Stomach smooth muscle (tissue), 2 donors: ENCODE measurements around the gene VEZT.

Experiments
- H3K27ac ChIP-seq: one replicate; pipeline ENCODE4 v1.7.0; 2013; ENCODE audit warnings: mild to moderate bottlenecking, low read length, inconsistent platforms
- H3K27me3 ChIP-seq, 2 donors: one replicate each; pipeline ENCODE4 v1.7.0; 2013; ENCODE audit warnings: low read length in 2 of 2; ENCODE audit not compliant: insufficient read depth in 2 of 2, control insufficient read depth in 1 of 2
- H3K36me3 ChIP-seq, 2 donors: one replicate each; pipeline ENCODE4 v1.7.0; 2013; ENCODE audit warnings: low read length in 2 of 2; ENCODE audit not compliant: control insufficient read depth in 2 of 2, insufficient read depth in 2 of 2
- H3K4me1 ChIP-seq: one replicate; pipeline ENCODE4 v1.7.0; 2013; ENCODE audit warnings: low read length; ENCODE audit not compliant: control insufficient read depth, insufficient read depth
- H3K4me3 ChIP-seq, 2 donors: one replicate each; pipeline ENCODE4 v1.7.0; 2013; ENCODE audit warnings: low read length in 2 of 2
- H3K9ac ChIP-seq, 2 donors: one replicate each; pipeline ENCODE4 v1.7.0; 2013; ENCODE audit warnings: low read length in 2 of 2, mild to moderate bottlenecking in 1 of 2
- H3K9me3 ChIP-seq, 2 donors: one replicate each; pipeline ENCODE4 v1.7.0; 2013; ENCODE audit warnings: low read length in 2 of 2; ENCODE audit not compliant: control insufficient read depth in 2 of 2
- donor health status: healthy.
- donor health status: Pancreatic carcinoma.

The VEZT gene, protein sequence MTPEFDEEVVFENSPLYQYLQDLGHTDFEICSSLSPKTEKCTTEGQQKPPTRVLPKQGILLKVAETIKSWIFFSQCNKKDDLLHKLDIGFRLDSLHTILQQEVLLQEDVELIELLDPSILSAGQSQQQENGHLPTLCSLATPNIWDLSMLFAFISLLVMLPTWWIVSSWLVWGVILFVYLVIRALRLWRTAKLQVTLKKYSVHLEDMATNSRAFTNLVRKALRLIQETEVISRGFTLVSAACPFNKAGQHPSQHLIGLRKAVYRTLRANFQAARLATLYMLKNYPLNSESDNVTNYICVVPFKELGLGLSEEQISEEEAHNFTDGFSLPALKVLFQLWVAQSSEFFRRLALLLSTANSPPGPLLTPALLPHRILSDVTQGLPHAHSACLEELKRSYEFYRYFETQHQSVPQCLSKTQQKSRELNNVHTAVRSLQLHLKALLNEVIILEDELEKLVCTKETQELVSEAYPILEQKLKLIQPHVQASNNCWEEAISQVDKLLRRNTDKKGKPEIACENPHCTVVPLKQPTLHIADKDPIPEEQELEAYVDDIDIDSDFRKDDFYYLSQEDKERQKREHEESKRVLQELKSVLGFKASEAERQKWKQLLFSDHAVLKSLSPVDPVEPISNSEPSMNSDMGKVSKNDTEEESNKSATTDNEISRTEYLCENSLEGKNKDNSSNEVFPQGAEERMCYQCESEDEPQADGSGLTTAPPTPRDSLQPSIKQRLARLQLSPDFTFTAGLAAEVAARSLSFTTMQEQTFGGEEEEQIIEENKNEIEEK

DNA sequence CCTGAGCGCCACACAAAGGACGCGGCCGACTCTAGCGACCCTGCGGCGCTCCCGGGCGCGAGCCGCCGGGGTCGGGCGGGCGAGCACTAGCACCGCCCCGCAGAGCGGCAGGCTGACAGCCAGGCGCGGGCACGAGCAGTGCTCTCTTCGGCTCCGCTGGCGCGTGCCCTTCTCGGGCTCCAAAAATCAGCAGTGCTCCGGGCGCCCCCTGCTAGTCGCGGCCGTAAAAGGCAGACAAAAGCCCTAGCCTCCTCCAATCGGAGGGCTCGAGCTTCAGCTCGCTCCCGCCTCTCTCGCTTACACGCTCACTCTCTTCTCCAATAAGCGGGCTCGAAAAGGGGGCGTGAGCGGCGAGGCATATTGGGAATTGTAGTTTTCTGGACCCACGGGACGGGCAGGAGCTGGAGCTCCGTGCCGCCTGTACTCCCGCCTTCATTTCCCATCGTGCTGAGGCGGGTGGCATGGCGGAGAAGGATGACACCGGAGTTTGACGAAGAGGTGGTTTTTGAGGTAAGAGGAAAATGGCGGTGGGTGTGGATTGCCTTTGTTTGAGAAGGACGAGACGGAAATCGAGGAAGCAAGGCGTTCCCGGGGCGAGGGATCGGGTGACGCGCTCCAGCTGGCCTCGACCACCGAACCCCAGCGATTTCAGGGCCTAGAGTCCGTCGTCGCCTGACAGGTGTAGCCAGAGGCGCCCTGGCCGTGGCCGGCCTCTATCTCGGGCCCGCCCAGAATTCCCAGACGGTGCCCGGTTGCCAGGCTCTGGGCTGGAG is at the start of gene VEZT, which contains the start of gene FGD6:
Gene VEZT, plus strand, starts transcription at position 431 of the 773 bp plus-strand sequence. Its CDS starts 44 bp downstream, at position 475.
Gene FGD6, minus strand, starts transcription at position 91 of the 773 bp plus-strand sequence. CDS start 227 bp downstream, outside the sequence.
- peak within 1 kb of the TSS; percentile 96 for H3K9ac ChIP-seq
- H3K4me1 ChIP-seq, result peaks cover 6% of the 10 kb centered on the region
- H3K9me3 ChIP-seq, result no peaks in the 10 kb centered on the region
- H3K36me3 ChIP-seq, result no peaks in the 10 kb centered on the region
- peak within 1 kb of the TSS; percentile 97 for H3K27ac ChIP-seq
- H3K4me3 ChIP-seq, result peak within 1 kb of the TSS; percentile 79 to 96
- no peaks in the 10 kb centered on the region for H3K27me3 ChIP-seq

DNA sequence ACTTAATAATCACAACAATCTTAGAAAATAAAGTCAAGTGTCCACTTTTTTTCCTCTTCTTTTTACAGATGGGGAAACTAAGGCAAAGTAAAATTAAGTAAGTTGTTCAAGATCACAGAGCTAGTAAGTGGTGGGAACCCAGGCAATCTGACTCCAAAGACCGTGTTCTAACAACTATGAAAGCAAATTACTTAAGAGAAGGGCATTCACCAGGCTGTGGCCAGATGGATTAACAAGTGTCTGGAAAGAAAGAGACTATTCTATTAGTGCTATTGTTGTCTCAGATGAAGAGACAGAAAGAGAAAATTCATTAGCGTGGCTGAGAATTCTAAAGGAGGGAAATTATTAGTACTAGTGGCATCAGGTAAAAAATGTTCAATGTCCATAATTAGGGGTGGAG is 48.9 kb upstream of the VEZT start:
- Histone ChIP-seq H3K27ac (no peak overlapping the region), H3K9me3 (no peaks in the 10 kb centered on the region), H3K4me3 (no peak overlapping the region), H3K4me1 (peaks cover under 1% of the 10 kb centered on the region), H3K9ac (no peak overlapping the region), H3K36me3 (no peaks in the 10 kb centered on the region), H3K27me3 (no peaks in the 10 kb centered on the region)

DNA sequence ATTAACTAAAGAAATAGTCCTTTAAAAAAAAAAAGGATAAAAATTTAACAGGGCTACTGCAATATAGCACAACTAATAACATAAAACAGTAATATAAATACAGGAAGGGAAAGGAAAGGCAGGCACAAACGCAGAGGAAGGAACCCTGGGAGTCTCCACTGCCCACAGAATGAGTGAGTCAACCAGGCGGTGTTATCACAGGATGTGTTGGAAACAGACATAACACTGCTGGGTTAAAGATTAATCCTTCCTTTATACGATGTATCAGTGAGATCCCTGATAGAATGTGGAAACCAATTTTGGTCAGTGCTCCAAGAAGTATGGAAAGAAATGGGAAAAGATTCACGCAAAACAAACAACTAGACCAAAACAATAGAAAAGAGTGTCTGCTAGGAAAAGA is 48.2 kb upstream of the VEZT start:
- H3K4me1 ChIP-seq, result peaks cover 4% of the 10 kb centered on the region
- no peaks in the 10 kb centered on the region for H3K9me3 ChIP-seq
- no peaks in the 10 kb centered on the region for H3K27me3 ChIP-seq
- no peak overlapping the region for H3K9ac ChIP-seq
- H3K4me3 ChIP-seq, result no peak overlapping the region
- no peaks in the 10 kb centered on the region for H3K36me3 ChIP-seq
- H3K27ac ChIP-seq, result no peak overlapping the region

DNA sequence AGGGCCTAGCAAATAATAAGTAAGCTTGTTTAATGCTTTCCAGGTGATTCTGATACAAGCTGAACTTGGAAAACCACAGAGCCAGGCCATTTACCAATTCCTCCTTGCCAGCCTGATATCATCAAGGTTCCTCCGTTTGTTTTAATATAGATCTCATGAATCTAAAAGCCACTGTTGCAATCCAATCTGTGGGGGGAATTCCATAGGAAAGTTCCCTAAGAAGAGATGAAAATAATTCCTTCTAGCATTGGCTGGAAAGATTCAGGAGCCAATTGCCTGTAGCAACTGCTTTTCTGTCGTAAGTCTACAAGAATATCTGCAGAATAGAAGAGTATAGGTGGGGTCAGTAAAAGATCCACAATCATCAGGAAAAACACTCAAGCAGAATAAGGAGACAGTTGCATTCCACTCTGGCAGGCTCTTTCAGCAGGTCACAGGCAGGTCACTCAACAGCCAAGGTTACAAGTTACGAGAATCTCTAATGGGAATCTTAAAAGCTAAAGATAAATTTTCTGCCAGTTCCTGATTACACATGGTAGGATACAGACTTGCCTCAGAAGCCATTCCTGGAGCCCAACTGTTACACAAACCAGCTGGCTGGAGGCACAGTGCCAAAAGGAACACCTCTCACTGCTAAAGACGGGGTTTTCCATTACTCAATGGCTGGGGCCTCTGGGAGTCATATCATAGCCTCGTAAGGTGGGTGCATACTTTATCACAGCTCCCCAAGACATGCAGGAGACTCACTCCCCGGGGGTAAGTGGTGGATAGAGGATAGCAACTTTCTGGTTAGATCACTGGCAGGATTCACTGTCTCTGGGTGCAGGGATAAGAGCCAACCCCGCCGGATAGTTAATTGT is 44.0 kb upstream of the VEZT start:
- no peaks in the 10 kb centered on the region for H3K36me3 ChIP-seq
- H3K4me3 ChIP-seq, result peak overlapping the region; percentile 32 to 35
- H3K27me3 ChIP-seq, result no peaks in the 10 kb centered on the region
- H3K9me3 ChIP-seq, result no peaks in the 10 kb centered on the region
- H3K27ac ChIP-seq, result peak overlapping the region; percentile 68
- peak overlapping the region in 1 of 2 donors; percentile 3 for H3K9ac ChIP-seq
- H3K4me1 ChIP-seq, result peaks cover 4% of the 10 kb centered on the region

DNA sequence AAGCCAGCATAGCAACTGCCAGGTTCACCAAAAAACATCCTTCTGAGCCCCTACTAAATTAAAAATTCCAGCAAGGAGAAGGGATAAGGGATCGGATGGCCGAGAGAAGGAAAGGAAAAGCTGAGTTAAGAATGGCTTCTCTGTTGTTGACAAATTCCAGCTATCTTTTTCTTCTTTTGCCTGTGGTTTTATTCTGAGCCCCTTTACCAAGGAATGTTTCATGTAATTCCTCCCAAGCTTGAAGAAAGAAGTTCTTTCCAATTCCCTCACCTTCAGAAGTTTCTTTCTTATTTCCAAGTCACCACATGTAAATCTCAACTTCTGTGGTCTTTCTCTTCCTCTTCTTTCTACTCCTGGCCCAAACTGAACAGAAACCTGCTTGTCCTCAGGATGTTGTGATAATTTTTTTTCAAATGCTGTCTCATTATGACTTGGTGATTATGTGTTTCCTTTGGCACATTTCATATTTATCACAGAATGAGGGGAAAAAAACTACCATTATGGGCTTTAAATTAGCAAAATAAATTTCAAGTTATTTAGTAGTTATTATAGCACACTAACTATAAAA is 40.3 kb upstream of the VEZT start:
- Histone ChIP-seq H3K4me1 (peaks cover 4% of the 10 kb centered on the region), H3K9me3 (no peaks in the 10 kb centered on the region), H3K27ac (no peak overlapping the region), H3K36me3 (no peaks in the 10 kb centered on the region), H3K9ac (no peak overlapping the region), H3K27me3 (no peaks in the 10 kb centered on the region), H3K4me3 (no peak overlapping the region)

DNA sequence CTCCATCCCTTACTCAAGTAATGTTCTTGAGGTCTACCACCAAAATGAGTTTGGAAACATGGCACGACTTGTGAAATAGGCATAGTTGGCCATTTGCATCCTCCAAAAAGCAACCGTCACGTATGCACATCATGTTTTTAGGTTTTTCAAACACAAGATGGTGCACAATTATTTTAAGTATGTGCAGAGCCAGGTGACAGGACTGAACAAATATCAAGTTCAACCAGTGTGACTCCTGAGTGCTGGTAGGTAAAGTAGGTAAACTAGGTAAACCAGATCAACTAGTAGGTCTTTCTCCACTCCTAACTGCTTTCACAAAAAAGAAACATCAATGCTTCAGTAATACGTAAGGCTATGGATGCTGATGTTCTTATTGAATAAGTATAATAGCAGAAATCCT is 39.5 kb upstream of the VEZT start:
- H3K9me3 ChIP-seq, result no peaks in the 10 kb centered on the region
- H3K4me1 ChIP-seq, result peaks cover 4% of the 10 kb centered on the region
- no peaks in the 10 kb centered on the region for H3K27me3 ChIP-seq
- no peak overlapping the region for H3K4me3 ChIP-seq
- H3K9ac ChIP-seq, result no peak overlapping the region
- H3K36me3 ChIP-seq, result no peaks in the 10 kb centered on the region
- no peak overlapping the region for H3K27ac ChIP-seq

DNA sequence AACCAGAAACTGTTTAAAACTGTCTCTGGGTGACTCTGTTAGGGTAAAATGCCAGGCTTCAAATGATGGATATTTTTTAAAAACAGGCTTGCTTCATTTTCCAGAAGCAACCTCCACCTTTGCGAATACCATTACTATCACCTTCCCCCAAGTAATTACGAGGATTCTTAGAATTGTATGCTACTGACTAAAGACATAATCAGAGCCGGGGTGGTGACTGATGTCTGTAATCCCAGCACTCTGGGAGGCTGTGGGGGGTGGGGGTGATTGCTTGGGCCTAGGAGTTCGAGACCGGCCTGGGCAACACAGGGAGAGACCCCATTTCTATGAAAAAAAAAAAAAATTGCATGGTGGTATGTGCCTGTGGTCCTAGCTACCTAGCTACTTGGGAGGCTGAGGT is 38.6 kb upstream of the VEZT start:
- H3K27ac ChIP-seq, result no peak overlapping the region
- H3K4me3 ChIP-seq, result no peak overlapping the region
- no peaks in the 10 kb centered on the region for H3K9me3 ChIP-seq
- H3K4me1 ChIP-seq, result peaks cover 1% of the 10 kb centered on the region
- H3K27me3 ChIP-seq, result no peaks in the 10 kb centered on the region
- no peaks in the 10 kb centered on the region for H3K36me3 ChIP-seq
- no peak overlapping the region for H3K9ac ChIP-seq

DNA sequence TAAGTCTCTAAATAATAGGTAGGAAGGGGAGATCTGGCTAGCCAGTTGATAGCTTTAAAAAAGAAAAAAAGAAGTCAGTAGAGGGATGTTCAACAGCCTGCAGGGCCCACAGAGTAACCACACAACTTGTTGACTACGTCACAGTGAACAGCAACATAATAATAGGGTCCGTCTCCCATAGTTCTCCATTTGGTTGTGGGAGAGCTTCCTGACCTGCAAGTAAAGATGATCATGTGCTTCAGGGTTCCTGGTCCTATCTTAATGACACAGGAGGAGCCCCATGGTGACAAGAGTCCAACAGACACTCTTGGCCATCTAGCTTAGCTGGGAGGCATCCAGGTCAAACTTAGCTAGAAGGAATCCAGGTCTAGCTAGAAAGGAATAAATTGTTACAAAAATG is 36.5 kb upstream of the VEZT start:
- H3K4me3 ChIP-seq, result no peak overlapping the region
- H3K9ac ChIP-seq, result no peak overlapping the region
- no peaks in the 10 kb centered on the region for H3K4me1 ChIP-seq
- H3K9me3 ChIP-seq, result no peaks in the 10 kb centered on the region
- H3K27me3 ChIP-seq, result no peaks in the 10 kb centered on the region
- H3K36me3 ChIP-seq, result no peaks in the 10 kb centered on the region
- H3K27ac ChIP-seq, result no peak overlapping the region

DNA sequence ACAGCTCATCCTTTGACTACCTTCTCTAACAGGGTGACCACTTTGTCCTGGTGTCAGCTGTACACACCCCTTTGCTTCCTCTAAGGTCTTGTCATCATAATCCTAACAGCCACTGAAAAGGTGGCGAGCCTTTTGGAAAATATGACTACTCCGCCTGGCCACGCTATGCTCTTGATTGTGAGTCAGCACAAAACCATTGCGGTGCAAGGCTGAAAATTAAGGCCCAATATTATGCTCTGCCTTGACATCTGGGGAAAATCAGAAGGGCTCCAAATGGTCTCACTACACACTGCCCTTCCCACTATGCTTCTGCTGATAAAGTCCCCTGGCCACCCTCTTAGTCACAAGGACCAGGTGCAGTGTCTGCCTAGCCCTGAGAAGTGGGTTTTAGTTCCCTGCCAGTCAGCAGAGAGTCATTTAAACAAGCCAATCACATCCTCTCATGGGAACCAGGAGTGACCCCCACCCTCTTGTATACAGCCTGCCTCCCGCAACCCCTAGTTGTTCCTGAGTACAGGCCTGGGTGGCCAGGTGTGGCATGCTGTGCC is 34.7 kb upstream of the VEZT start:
- H3K27ac ChIP-seq, result peak overlapping the region; percentile 46
- H3K9ac ChIP-seq, result no peak overlapping the region
- no peaks in the 10 kb centered on the region for H3K27me3 ChIP-seq
- no peaks in the 10 kb centered on the region for H3K4me1 ChIP-seq
- H3K36me3 ChIP-seq, result no peaks in the 10 kb centered on the region
- H3K4me3 ChIP-seq, result no peak overlapping the region
- no peaks in the 10 kb centered on the region for H3K9me3 ChIP-seq
